Measurements from ENCODE around the gene MGAT2.

DNA sequence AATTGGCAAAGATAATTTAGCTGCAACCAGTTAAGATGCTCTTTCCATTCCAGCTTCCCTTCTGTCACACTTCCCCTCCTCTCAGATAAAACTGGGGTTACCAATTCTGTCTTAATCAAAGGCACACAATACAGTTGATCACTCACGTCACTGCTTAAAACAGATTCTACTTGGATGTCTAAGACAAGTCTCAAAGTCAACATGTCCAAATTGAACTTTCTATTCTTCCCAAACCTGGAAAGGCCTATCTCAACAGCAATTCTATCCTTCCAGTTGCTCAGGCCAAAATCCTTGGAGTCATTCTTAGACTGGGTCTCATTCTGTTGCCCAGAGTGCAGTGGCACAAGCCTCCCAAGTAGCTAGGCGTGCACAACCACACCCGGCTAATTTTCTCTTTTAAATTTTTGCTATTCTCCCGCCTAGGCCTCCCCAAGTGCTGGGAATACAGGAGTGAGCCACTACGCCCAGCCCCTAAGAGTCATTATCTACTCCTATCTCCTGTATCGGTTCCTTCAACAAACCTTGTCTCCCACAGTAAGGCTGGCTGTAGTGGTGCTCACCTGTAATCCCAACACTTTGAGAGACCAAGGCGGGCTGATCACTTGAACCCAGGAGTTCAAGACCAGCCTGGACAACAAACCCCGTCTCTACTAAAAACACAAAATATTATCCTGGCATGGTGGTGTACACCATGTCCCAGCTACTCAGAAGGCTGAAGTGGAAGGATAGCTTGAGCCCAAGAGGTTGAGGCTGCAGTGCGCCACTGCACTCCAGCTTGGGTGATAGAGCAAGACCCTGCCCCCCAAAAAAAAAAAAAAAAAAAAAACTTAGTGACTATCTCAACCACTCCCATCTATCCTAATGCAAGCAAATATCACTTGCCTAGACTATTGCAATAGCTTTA, 39.1 kb upstream of the MGAT2 start:
- TF ChIP-seq, protein P1, sequence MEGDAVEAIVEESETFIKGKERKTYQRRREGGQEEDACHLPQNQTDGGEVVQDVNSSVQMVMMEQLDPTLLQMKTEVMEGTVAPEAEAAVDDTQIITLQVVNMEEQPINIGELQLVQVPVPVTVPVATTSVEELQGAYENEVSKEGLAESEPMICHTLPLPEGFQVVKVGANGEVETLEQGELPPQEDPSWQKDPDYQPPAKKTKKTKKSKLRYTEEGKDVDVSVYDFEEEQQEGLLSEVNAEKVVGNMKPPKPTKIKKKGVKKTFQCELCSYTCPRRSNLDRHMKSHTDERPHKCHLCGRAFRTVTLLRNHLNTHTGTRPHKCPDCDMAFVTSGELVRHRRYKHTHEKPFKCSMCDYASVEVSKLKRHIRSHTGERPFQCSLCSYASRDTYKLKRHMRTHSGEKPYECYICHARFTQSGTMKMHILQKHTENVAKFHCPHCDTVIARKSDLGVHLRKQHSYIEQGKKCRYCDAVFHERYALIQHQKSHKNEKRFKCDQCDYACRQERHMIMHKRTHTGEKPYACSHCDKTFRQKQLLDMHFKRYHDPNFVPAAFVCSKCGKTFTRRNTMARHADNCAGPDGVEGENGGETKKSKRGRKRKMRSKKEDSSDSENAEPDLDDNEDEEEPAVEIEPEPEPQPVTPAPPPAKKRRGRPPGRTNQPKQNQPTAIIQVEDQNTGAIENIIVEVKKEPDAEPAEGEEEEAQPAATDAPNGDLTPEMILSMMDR (conservative IDR thresholded peaks at IDR 0.05) = no peak
- TF ChIP-seq ZFX (IDR thresholded peaks at IDR 0.05) = no peak
